T-cell (primary cell): ENCODE measurements around the gene CD7. TPM values are rescaled to one million over a fixed set of nuclear protein-coding genes. Genes with fewer than 3 reads are reported as not detected.

ENCODE experiments used
- ATAC-seq, 4 experiments: fragments of 200-7000 bp in 3 of 4; fragments of 150-1000 bp in 1 of 4; cut with Tn5 transposase; replicated peaks in 1 of 4; 1 replicate in 3 of 4; 2 replicates in 1 of 4; pipeline ENCODE4 v1.10.0; 2021; ENCODE audit warnings: moderate library complexity in 3 of 4, mild to moderate bottlenecking in 2 of 4, moderate number of reproducible peaks in 1 of 4
- CTCF ChIA-PET, 2 donors: fragments of 300-600 bp; sonication (Branson Sonifier 250); formaldehyde crosslinking; loops; one replicate each; lab custom pipeline; 2022; ENCODE audit warnings: antibody characterized with exemption in 2 of 2; lab: Charles Lee
- POLR2A ChIA-PET, 2 donors: fragments of 300-600 bp; sonication (Branson Sonifier 250); formaldehyde crosslinking; loops; one replicate each; lab custom pipeline; 2022; ENCODE audit warnings: antibody characterized with exemption in 2 of 2; lab: Charles Lee
- DNase-seq, 35 experiments: peaks; one replicate each; pipeline versions ENCODE4 v3.0.0 to v3.0.0-alpha.2; 2013 to 2023
- H3K27ac ChIP-seq: one replicate; pipeline ENCODE4 v1.5.1; 2013; ENCODE audit warnings: low read length
- H3K27me3 ChIP-seq, 2 experiments: replicated peaks in 1 of 2; 1 replicate in 1 of 2; 2 replicates in 1 of 2; pipeline versions ENCODE4 v1.6.1 to v1.7.0; 2013; ENCODE audit warnings: low read length in 1 of 2, mixed read lengths in 1 of 2; ENCODE audit not compliant: control insufficient read depth in 2 of 2, insufficient read depth in 2 of 2; ENCODE audit errors: extremely low read depth in 1 of 2
- H3K36me3 ChIP-seq, 2 donors: 1 replicate in 1 of 2; 2 replicates in 1 of 2; pipeline versions ENCODE4 v1.6.1 to v1.7.0; 2013; ENCODE audit warnings: low read length in 1 of 2; ENCODE audit not compliant: control insufficient read depth in 2 of 2, insufficient read depth in 1 of 2; ENCODE audit errors: extremely low read depth in 1 of 2
- H3K4me1 ChIP-seq, 2 experiments: 1 replicate in 1 of 2; 2 replicates in 1 of 2; pipeline versions ENCODE4 v1.6.1 to v1.7.0; 2013; ENCODE audit warnings: low read length in 2 of 2, mixed read lengths in 1 of 2; ENCODE audit not compliant: insufficient read depth in 2 of 2, control insufficient read depth in 1 of 2; ENCODE audit errors: extremely low read depth in 1 of 2
- H3K4me3 ChIP-seq, 2 donors: 1 replicate in 1 of 2; 2 replicates in 1 of 2; pipeline versions ENCODE4 v1.5.1 to v1.7.0; 2013; ENCODE audit warnings: mild to moderate bottlenecking in 2 of 2, low read length in 1 of 2, moderate library complexity in 1 of 2; ENCODE audit not compliant: control insufficient read depth in 1 of 2; ENCODE audit errors: extremely low read depth in 1 of 2
- H3K9me3 ChIP-seq: 2 replicates; pipeline ENCODE4 v1.7.0; 2013
- H3K27ac Mint-ChIP-seq, 2 donors: one replicate each; pipeline ENCODE4 v1.8.0; 2020 to 2021; ENCODE audit warnings: mild to moderate bottlenecking in 2 of 2, mixed read lengths in 2 of 2
- H3K27me3 Mint-ChIP-seq, 2 donors: one replicate each; pipeline ENCODE4 v1.8.0; 2021 to 2022; ENCODE audit warnings: mixed read lengths in 2 of 2
- H3K36me3 Mint-ChIP-seq: one replicate; pipeline ENCODE4 v1.8.0; 2021; ENCODE audit warnings: mixed read lengths
- H3K4me1 Mint-ChIP-seq, 3 donors: one replicate each; pipeline ENCODE4 v1.8.0; 2020 to 2022; ENCODE audit warnings: mixed read lengths in 3 of 3, mild to moderate bottlenecking in 1 of 3
- H3K4me3 Mint-ChIP-seq, 3 donors: one replicate each; pipeline ENCODE4 v1.8.0; 2020 to 2022; ENCODE audit warnings: mild to moderate bottlenecking in 3 of 3, mixed read lengths in 3 of 3, moderate library complexity in 3 of 3
- H3K9me3 Mint-ChIP-seq, 3 donors: one replicate each; pipeline ENCODE4 v1.8.0; 2020 to 2022; ENCODE audit warnings: mixed read lengths in 3 of 3
- WGBS: methylation state at CpG from one replicate; pipeline ENCODE4 v1.1.5; 2013; ENCODE audit warnings: missing lambda C conversion rate; ENCODE audit not compliant: insufficient coverage; 5-methylcytosine and 5-hydroxymethylcytosine counted together
- total RNA-seq, 35 experiments: library from RNA in 6 of 35; stranded (reverse) in 6 of 35; fragments of 120-200 nt in 1 of 35; gene quantifications; one replicate each; pipeline versions ENCODE4 v1.2.1 to v1.2.4 and lab custom pipeline; 2013 to 2026

CD7 gene
- total RNA-seq, 5 donors from 2014 or later (not counting 1 experiment from before 2014, with no cell fraction given), result 104 to 265 (median 135) TPM

DNA sequence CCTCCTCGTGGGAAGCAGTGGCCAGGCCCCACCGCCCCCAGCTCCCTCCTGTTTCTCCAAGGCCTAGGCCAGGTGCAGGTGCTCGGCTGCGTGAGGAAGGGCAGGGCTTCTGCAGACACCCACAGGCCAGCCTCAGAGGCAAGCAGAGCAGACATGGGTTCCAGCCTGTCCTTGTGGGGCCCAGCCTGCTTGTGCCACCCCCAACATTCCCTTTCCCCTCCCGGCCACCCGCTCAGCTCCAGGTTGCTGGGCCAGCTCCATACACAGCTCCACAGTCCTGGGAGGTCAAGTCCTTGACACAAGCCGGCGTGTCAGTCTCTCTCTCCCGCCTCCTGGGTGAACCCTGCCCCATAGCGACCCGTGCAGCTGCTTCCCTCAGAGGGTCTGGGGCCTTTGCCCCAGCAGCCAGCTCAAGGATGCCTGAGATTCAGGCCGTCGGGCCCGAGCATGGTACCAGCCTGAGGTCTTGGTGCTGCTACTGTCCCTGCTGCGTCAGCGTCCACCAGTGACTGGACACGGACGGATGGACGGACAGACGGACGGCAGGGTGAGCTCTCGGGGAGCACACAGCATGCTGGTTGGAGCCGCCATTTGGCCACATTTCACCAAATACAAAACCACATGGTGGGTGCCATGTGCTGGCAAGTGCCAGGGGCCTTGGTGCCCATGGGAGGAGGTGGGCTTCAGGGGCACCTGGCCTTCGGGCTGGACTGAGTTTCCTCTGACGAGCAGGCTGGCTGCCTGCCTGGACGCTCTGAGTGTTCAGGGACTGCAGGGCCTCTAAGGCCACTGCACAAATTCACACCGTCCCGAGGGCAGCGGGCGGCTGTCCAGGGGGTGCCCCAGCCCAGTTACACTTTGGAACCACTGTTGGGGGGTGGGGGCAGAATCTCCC, 8.1 kb upstream of the CD7 start:
- ChIA-PET CTCF (no interaction called here), POLR2A (interaction anchor here in 1 of 2 donors (0.6 kb wide), 1 partner anchor 49 kb away, joined by 3 read pairs; no protein-coding TSS in a partner anchor)
- no peak overlapping the region for H3K4me3 ChIP-seq
- Mint-ChIP-seq H3K9me3 (no peaks in the 10 kb centered on the region), H3K4me1 (peaks cover 13 to 20% (median 15%) of the 10 kb centered on the region in 3 donors), H3K27me3 (no peaks in the 10 kb centered on the region), H3K36me3 (no peaks in the 10 kb centered on the region), H3K27ac (no peak overlapping the region), H3K4me3 (no peak overlapping the region)
- ATAC-seq, result no peak
- no peaks in the 10 kb centered on the region for H3K9me3 ChIP-seq
- no peak overlapping the region for H3K27ac ChIP-seq
- H3K27me3 ChIP-seq, result peaks cover 0 to 37% of the 10 kb centered on the region in 2 experiments
- 87% methylated on average over 27 of the region's 30 CpGs for WGBS
- H3K4me1 ChIP-seq, result peaks cover 3 to 31% of the 10 kb centered on the region in 2 experiments
- no peak for DNase-seq
- no peaks in the 10 kb centered on the region for H3K36me3 ChIP-seq

DNA sequence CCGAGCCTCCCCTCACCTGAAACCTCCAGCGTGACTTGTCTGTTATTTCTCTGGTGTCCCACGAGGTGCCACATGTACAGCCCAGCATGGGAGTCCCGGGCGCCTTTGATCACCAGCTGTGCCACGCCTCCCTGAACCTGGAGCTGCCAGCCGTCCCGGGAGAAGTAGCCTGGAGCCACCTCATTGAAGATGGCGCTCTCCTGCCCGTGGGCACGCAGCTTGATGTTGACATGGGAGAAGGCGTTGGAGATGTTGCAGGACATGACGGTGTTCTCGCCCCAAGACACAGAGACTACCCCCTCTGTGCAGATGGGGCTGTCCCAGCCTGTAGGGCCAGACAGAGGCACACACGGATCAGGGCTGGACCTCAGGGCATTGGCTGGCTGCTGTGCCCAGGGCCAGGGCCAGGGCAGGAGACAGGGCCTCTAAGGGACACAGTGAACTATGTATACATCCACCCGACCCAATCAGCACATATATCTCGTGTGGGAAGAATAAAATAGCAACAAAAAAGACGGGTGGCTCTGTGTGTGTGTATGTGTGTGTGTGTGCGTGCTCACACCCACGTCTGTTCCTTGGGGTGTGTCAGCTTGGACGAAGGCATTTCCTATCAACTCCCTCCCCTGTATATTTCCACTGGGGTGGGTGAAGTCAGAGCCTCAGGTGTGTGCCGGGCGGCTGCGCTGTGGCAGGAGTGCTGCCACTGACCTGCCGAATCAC, 7.3 kb upstream of the CD7 start:
- Histone ChIP-seq H3K9me3 (no peaks in the 10 kb centered on the region), H3K4me1 (peaks cover 3 to 36% of the 10 kb centered on the region in 2 experiments), H3K4me3 (no peak overlapping the region), H3K27me3 (peaks cover 0 to 29% of the 10 kb centered on the region in 2 experiments), H3K36me3 (no peaks in the 10 kb centered on the region), H3K27ac (no peak overlapping the region)
- WGBS, result 58% methylated on average over 17 of the region's 25 CpGs
- H3K4me1 Mint-ChIP-seq, result peaks cover 15 to 20% (median 16%) of the 10 kb centered on the region in 3 donors
- H3K36me3 Mint-ChIP-seq, result no peaks in the 10 kb centered on the region
- H3K27me3 Mint-ChIP-seq, result no peaks in the 10 kb centered on the region
- CTCF ChIA-PET, result no interaction called here
- POLR2A ChIA-PET, result no interaction called here
- no peak overlapping the region for H3K4me3 Mint-ChIP-seq
- DNase-seq (no peak), ATAC-seq (no peak)
- H3K27ac Mint-ChIP-seq, result no peak overlapping the region
- no peaks in the 10 kb centered on the region for H3K9me3 Mint-ChIP-seq

DNA sequence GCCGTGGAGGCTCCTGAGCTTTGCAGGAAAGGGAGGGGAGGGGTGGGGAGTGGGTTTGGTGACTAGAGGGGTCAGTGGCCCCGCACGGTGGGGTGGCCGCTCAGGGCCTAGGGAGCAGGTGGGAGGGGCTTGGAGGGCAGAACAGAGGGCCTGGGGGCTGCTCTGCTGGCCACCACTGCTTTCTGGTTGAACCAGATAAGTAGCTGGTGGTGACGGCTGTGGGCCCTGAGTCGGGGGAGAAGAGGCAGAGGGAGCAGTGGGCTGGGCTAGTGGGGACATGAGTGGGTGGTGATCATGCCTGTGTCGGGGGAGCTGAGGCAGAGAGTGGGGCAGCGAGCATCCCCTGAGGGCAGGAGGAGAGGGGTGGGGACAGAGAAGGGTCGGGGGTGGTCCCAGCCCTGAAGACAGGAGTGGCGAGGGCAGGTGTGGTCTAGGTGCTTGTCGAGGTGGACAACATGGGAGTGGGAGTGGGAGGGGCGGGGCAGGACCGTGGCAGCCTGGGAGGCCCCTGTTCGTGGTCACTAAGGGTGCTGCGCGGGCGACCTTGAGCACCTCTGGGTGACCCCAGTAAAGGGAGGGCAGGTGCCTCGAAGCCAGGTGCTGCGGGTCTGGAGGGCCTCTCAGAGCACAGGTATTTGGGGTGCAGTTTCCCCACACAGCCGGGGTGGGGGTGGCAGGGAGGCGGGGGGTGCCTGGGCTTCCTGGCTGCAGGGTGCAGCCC, 6.3 kb upstream of the CD7 start:
- peaks cover 3 to 38% of the 10 kb centered on the region in 2 experiments for H3K4me1 ChIP-seq

DNA sequence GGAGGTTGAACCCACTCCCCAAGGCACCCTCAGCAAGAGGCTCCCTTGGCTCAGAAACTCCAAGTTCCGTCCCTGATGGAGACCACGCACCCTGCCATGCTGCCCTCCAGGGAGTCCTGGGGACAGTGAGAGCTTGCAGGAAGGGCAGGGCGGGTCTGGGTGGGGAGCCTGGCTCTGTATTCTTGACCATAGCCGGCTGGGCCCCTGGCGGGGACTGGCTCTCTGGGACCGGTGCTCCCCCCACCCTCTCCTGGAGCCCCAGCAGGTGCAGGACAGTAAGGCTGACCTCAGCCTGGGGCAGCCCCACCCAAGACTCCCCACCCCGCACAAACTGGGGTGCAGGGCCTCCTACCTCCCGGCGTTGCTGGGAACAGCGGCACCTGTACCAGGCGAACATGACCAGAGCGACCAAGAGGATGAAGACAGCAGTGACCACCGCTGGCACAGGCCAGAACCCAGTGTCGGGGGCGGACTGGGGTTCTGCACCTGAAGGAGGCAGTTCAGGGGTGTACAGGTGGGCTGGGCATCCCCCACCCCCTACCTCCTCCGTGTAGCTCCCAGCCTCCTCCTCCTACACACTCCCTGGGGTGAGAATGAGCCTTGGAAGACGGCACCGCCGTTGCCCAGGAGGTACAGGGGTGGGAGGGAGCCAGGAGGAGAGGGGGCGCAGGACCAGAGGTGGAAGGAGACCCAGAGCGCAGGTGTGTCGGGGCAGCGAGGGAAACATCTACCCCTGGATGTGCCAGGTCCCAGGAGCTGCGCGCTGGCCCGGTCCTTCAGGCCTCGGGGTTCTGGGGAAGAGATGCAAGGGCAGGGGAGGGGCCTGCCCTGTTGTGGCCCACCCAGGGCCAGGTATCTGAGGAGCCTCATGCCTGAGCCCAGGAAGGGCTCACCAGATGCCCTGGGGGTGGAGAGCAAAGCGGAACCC, 5.4 kb upstream of the CD7 start:
- Mint-ChIP-seq H3K9me3 (no peaks in the 10 kb centered on the region), H3K4me3 (no peak overlapping the region), H3K27me3 (no peaks in the 10 kb centered on the region), H3K27ac (no peak overlapping the region), H3K36me3 (no peaks in the 10 kb centered on the region), H3K4me1 (peaks cover 15 to 20% (median 16%) of the 10 kb centered on the region in 3 donors)
- WGBS, result 90% methylated on average over 19 of the region's 28 CpGs
- H3K36me3 ChIP-seq, result no peaks in the 10 kb centered on the region
- H3K9me3 ChIP-seq, result no peaks in the 10 kb centered on the region
- H3K4me3 ChIP-seq, result no peak overlapping the region
- CTCF ChIA-PET, result interaction anchor here in 1 of 2 donors (0.6 to 1.0 kb wide), 2 partner anchors 70 to 86 kb away, joined by 4 read pairs; no protein-coding TSS in a partner anchor
- ATAC-seq (no peak), DNase-seq (no peak)
- peaks cover 9 to 46% of the 10 kb centered on the region in 2 experiments for H3K4me1 ChIP-seq
- H3K27me3 ChIP-seq, result peaks cover 0 to 18% of the 10 kb centered on the region in 2 experiments
- POLR2A ChIA-PET, result no interaction called here
- H3K27ac ChIP-seq, result no peak overlapping the region

More for the DNA sequence above, 6.3 kb upstream of the CD7 start:
- Mint-ChIP-seq H3K36me3 (no peaks in the 10 kb centered on the region), H3K9me3 (no peaks in the 10 kb centered on the region), H3K4me3 (no peak overlapping the region), H3K27me3 (no peaks in the 10 kb centered on the region), H3K27ac (no peak overlapping the region), H3K4me1 (peaks cover 15 to 20% (median 16%) of the 10 kb centered on the region in 3 donors)
- H3K27ac ChIP-seq, result no peak overlapping the region
- peaks cover 0 to 24% of the 10 kb centered on the region in 2 experiments for H3K27me3 ChIP-seq
- ATAC-seq (no peak), DNase-seq (no peak)
- H3K9me3 ChIP-seq, result no peaks in the 10 kb centered on the region
- CTCF ChIA-PET, result interaction anchor here in 1 of 2 donors (1.0 kb wide), 1 partner anchor 87 kb away, joined by 4 read pairs; no protein-coding TSS in a partner anchor
- POLR2A ChIA-PET, result no interaction called here
- 63% methylated on average over 21 of the region's 21 CpGs for WGBS
- H3K36me3 ChIP-seq, result no peaks in the 10 kb centered on the region
- H3K4me3 ChIP-seq, result no peak overlapping the region

DNA sequence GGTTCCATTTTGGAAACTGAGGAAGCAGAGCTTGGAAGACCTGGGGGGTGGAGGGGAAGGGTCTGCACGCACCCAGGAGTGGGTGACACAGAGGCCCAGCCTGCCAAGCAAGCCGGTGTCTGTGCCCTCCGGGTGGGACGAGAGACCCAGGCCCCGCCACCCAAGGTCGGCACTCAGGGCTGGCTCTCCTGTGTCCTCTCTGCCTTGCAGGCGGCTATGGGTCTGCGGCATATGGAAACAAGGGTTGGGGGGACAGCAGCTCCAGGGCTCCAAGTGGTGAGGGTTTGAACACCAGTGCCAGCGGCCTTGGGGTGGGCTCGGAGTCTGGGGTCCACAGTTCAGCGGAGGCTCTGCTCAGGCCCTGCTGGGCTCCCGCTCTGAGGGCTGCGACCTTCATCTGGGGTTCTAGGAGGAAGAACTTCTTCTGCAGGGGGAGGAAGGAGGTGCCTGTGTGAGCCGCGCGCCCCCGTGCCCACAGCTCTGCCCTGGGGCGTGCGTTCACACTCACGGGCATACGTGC, 4.6 kb upstream of the CD7 start:
- POLR2A ChIA-PET, result no interaction called here
- Histone ChIP-seq H3K9me3 (no peaks in the 10 kb centered on the region), H3K27me3 (peaks cover 0 to 18% of the 10 kb centered on the region in 2 experiments), H3K27ac (no peak overlapping the region), H3K4me3 (no peak overlapping the region), H3K36me3 (no peaks in the 10 kb centered on the region), H3K4me1 (peaks cover 12 to 54% of the 10 kb centered on the region in 2 experiments)
- Mint-ChIP-seq H3K4me3 (peak overlapping the region in 2 of 3 donors; percentile 29 to 51), H3K27me3 (no peaks in the 10 kb centered on the region), H3K36me3 (no peaks in the 10 kb centered on the region), H3K27ac (no peak overlapping the region), H3K9me3 (no peaks in the 10 kb centered on the region), H3K4me1 (peaks cover 15 to 20% (median 16%) of the 10 kb centered on the region in 3 donors)
- DNase-seq (no peak), ATAC-seq (no peak)
- CTCF ChIA-PET, result interaction anchor here in 1 of 2 donors (0.6 to 1.5 kb wide), 2 partner anchors 20 to 71 kb away, joined by 4 read pairs; no protein-coding TSS in a partner anchor
- WGBS, result 48% methylated on average over 14 of the region's 21 CpGs
